ENCODE results near the gene ZNF783.

DNA sequence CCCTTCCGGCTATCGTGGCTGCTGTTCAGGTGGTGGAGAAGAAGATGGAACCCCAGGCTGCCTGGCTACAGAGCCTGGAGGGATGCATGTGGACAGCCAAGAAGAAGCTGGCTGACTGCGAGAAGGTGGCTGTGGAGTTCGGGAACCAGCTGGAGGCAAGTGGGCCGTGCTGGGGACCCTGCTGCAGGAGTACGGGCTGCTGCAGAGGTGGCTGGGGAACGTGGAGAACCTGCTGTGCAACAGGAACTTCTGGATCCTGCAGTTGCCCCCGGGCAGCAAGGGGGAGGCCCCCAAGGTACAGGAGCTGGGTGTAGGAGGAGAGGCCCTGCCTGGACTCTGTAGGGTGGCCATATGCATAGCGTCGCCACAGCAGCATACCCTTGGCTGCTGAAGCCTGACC lies 25.6 kb downstream of the ZNF783 start:
- no peak for TF ChIP-seq CTCF (conservative IDR thresholded peaks at IDR 0.05)
- TF ChIP-seq ZFX (IDR thresholded peaks at IDR 0.05) = no peak
